Activated T-cell treated with anti-CD3 and anti-CD28 coated beads, Interleukin-2, amount 50 U/mL, for 72 hours (primary cell): Measurements from ENCODE around the gene CLUH. TPM values are rescaled to one million over a fixed set of nuclear protein-coding genes. Genes with fewer than 3 reads are reported as not detected.

ENCODE experiments used
- ATAC-seq, 2 donors: fragments of 150-1000 bp; cut with Tn5 transposase; replicated peaks in 1 of 2; 2 replicates each; pipeline ENCODE4 v1.10.0; 2021; ENCODE audit warnings: moderate library complexity in 2 of 2, mild to moderate bottlenecking in 1 of 2
- DNase-seq, 2 donors: peaks; one replicate each; pipeline ENCODE4 v3.0.0; 2021 to 2022; ENCODE audit warnings: mixed read lengths in 1 of 2
- H3K27ac Mint-ChIP-seq: one replicate; pipeline ENCODE4 v1.8.0; 2022; ENCODE audit warnings: mild to moderate bottlenecking, moderate library complexity, mixed read lengths
- H3K27me3 Mint-ChIP-seq: one replicate; pipeline ENCODE4 v1.8.0; 2022; ENCODE audit warnings: low read depth, mixed read lengths
- H3K36me3 Mint-ChIP-seq, 2 donors: one replicate each; pipeline ENCODE4 v1.8.0; 2022; ENCODE audit warnings: mixed read lengths in 2 of 2, mild to moderate bottlenecking in 1 of 2; ENCODE audit not compliant: insufficient read depth in 2 of 2
- H3K4me1 Mint-ChIP-seq: one replicate; pipeline ENCODE4 v1.8.0; 2022; ENCODE audit warnings: low read depth, mixed read lengths
- H3K4me3 Mint-ChIP-seq, 2 donors: one replicate each; pipeline ENCODE4 v1.8.0; 2022; ENCODE audit warnings: mild to moderate bottlenecking in 2 of 2, mixed read lengths in 2 of 2, moderate library complexity in 2 of 2
- H3K9me3 Mint-ChIP-seq, 2 donors: one replicate each; pipeline ENCODE4 v1.8.0; 2022; ENCODE audit warnings: mixed read lengths in 2 of 2
- total RNA-seq, 2 donors: library from RNA; stranded (reverse); gene quantifications; one replicate each; pipeline ENCODE4 v1.2.3, GENCODE V29; 2022

CLUH gene, protein sequence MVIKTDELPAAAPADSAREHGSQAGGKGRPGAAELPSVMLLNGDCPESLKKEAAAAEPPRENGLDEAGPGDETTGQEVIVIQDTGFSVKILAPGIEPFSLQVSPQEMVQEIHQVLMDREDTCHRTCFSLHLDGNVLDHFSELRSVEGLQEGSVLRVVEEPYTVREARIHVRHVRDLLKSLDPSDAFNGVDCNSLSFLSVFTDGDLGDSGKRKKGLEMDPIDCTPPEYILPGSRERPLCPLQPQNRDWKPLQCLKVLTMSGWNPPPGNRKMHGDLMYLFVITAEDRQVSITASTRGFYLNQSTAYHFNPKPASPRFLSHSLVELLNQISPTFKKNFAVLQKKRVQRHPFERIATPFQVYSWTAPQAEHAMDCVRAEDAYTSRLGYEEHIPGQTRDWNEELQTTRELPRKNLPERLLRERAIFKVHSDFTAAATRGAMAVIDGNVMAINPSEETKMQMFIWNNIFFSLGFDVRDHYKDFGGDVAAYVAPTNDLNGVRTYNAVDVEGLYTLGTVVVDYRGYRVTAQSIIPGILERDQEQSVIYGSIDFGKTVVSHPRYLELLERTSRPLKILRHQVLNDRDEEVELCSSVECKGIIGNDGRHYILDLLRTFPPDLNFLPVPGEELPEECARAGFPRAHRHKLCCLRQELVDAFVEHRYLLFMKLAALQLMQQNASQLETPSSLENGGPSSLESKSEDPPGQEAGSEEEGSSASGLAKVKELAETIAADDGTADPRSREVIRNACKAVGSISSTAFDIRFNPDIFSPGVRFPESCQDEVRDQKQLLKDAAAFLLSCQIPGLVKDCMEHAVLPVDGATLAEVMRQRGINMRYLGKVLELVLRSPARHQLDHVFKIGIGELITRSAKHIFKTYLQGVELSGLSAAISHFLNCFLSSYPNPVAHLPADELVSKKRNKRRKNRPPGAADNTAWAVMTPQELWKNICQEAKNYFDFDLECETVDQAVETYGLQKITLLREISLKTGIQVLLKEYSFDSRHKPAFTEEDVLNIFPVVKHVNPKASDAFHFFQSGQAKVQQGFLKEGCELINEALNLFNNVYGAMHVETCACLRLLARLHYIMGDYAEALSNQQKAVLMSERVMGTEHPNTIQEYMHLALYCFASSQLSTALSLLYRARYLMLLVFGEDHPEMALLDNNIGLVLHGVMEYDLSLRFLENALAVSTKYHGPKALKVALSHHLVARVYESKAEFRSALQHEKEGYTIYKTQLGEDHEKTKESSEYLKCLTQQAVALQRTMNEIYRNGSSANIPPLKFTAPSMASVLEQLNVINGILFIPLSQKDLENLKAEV (N-terminal part only)
- 10 to 100 TPM; 32.1 to 49.7 TPM for total RNA-seq

GRCh38 chr17:2711608-2712299 is at the start of gene CLUH:
Gene CLUH, minus strand, starts transcription at chr17:2711764. Its CDS starts 103 bp downstream, at chr17:2711661.
- Mint-ChIP-seq H3K27me3 (no peaks in the 10 kb centered on the region), H3K4me3 (peak within 1 kb of the TSS; percentile 93 to 95), H3K36me3 (no peaks in the 10 kb centered on the region), H3K4me1 (peaks cover 32% of the 10 kb centered on the region), H3K9me3 (no peaks in the 10 kb centered on the region), H3K27ac (peak within 1 kb of the TSS; percentile 86)
- DNase-seq (peak; percentile 98 to 99), ATAC-seq (peak; percentile 93 to 94)

- peaks cover 44% of the 10 kb centered on the region for H3K27me3 Mint-ChIP-seq
- H3K36me3 Mint-ChIP-seq = no peaks in the 10 kb centered on the region
- H3K27ac Mint-ChIP-seq = no peak overlapping the region
- no peaks in the 10 kb centered on the region for H3K4me1 Mint-ChIP-seq
- H3K9me3 Mint-ChIP-seq = no peaks in the 10 kb centered on the region
- no peak for ATAC-seq
- H3K4me3 Mint-ChIP-seq = no peak overlapping the region
- no peak for DNase-seq
Observed at GRCh38 chr17:2758870-2759269, 47.3 kb upstream of the CLUH start.

DNA sequence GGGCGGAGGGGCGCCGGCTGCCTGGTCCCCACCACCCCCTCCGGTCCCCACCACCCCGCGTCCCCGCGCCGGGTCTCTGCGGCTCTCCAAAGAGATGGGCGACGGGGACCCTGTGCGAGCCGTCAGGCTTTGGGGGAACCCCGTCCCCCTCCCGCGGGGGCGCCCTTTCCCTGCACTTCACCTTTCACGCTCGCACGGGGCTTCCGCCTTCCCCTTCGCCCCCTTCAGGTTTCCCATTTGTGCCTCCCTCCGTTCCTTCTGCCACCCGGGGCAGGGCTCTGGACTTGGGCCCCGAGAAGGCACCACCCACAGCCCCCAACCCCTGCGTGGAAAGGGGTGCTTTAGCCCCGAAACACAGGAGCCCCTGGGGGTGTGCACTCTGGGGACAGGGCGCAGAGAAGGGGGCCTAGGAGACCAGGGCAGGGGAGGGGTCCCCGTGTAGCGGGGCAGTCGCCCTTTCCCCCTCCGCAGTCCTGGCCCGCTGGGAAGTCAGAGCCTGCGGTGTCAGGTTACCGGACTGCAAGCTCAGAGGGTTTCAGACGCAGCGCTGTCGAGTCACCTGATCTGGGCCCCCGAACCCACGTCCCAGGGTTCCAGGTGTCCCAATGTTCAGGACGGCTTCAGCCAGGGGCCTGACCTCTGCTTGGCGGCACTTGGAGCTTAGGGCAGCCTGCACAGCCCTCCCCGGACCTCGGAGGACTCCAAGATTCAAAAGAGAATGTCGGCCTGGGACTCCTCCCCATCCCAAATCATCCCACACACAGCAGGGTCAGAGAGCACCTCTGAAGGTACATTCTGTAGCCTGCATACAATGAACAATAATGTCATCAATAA is 44.5 kb upstream of the CLUH start:
- no peak for DNase-seq
- no peaks in the 10 kb centered on the region for H3K4me1 Mint-ChIP-seq
- H3K27ac Mint-ChIP-seq = no peak overlapping the region
- no peaks in the 10 kb centered on the region for H3K9me3 Mint-ChIP-seq
- H3K27me3 Mint-ChIP-seq = peaks cover 57% of the 10 kb centered on the region
- peak overlapping the region; percentile 76 to 77 for H3K4me3 Mint-ChIP-seq
- peak in 1 of 2 donors; percentile 22 for ATAC-seq
- no peaks in the 10 kb centered on the region for H3K36me3 Mint-ChIP-seq

DNA sequence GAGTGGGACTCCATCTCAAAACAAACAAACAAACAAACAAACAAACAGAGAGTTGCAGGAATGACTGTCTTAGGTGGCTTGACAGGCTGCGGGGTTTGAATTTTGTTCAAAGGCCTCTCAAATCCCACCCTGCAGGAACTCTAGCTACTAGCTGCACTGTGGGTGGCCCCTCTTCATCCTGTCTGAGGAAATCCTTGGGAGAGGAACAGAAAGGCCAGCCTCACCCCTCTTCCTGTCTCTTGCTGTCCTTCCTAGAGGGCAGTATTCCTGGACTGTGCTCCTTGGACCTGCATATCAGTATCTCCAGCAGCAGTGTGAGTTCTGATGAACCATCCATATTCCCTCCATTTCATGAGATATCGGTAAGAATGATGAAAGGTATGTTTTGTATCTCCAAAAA is 39.9 kb upstream of the CLUH start:
- ATAC-seq (no peak), DNase-seq (no peak)

GRCh38 chr17:2750721-2751120 is 39.2 kb upstream of the CLUH start:
- H3K4me3 Mint-ChIP-seq = peak overlapping the region in 1 of 2 donors; percentile 4
- no peak for DNase-seq
- no peaks in the 10 kb centered on the region for H3K36me3 Mint-ChIP-seq
- H3K9me3 Mint-ChIP-seq = no peaks in the 10 kb centered on the region
- no peak overlapping the region for H3K27ac Mint-ChIP-seq
- no peak for ATAC-seq
- H3K27me3 Mint-ChIP-seq = peaks cover 52% of the 10 kb centered on the region
- no peaks in the 10 kb centered on the region for H3K4me1 Mint-ChIP-seq

More for the DNA sequence above, 39.9 kb upstream of the CLUH start:
- Mint-ChIP-seq H3K4me1 (no peaks in the 10 kb centered on the region), H3K27me3 (peaks cover 55% of the 10 kb centered on the region), H3K9me3 (no peaks in the 10 kb centered on the region), H3K27ac (no peak overlapping the region), H3K4me3 (no peak overlapping the region), H3K36me3 (no peaks in the 10 kb centered on the region)

DNA sequence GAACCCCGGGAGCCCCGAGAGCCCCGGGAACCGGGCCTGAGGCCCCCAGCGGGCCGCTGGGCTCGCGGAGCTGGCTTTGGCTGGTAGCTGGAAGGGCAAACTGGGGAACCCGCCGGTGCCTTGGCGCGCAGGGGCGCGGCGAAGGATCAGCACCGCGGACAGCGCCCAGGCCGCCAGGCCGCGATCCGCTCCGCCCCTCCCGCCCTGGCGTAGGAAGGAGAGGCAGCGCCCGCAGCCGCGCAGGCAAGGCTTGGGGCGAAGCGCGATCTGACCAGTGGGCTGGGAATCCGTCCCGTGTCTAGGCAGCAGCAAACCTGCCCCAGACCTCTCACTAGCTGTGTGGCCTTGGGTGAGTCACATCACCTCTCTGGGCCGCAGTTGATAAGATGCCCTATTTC is 38.2 kb upstream of the CLUH start:
- peak; percentile 81 to 85 for DNase-seq
- peak overlapping the region in 1 of 2 donors; percentile 44 for H3K4me3 Mint-ChIP-seq
- no peaks in the 10 kb centered on the region for H3K4me1 Mint-ChIP-seq
- peak; percentile 96 to 97 for ATAC-seq
- H3K9me3 Mint-ChIP-seq = no peaks in the 10 kb centered on the region
- no peak overlapping the region for H3K27ac Mint-ChIP-seq
- H3K27me3 Mint-ChIP-seq = peaks cover 61% of the 10 kb centered on the region
- no peaks in the 10 kb centered on the region for H3K36me3 Mint-ChIP-seq

DNA sequence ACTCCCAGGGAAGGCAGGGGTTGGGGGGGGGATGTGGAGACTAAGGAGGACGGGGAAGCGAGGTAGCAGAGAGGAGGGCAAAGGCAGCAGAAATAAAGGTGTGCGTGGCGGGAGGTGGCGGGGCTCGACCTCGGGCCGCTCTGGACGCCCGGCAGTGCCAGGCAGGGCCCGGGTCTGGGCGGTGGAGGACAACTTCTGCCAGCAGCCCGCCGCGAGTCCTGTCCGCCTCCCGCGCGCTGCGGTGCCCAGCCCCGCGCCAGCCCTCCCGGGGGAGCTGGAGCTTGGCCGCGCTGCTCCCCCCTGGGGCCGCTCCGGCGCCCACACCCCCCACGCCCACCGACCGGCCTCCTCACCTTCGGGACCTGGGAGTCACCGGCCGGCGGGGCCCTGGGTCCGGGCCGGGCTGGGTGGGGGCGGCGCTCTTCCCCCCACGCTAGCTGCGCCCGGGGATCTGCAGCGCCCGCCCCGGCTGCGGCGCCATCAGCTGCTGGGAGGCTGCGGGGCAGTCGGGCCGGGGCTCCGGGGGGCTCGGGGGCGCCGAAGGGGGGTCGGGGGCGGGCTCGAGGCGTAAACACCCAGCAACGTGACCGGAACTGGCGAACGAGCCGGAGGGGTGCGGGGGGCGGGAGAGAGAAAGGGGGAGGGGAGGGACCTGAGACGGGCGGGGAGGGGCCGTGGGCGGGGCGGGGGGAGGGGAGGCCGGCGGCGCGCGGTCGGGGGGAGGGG is 37.7 kb upstream of the CLUH start, which contains the start of gene CCDC92B:
TSS of gene CCDC92B (minus strand) at position 595 of the 726 bp plus-strand sequence. CDS start 14,507 bp downstream, outside the sequence.
- Mint-ChIP-seq H3K9me3 (no peaks in the 10 kb centered on the region), H3K36me3 (no peaks in the 10 kb centered on the region), H3K4me3 (peak within 1 kb of the TSS in 1 of 2 donors; percentile 63), H3K4me1 (no peaks in the 10 kb centered on the region), H3K27me3 (peaks cover 66% of the 10 kb centered on the region), H3K27ac (no peak within 1 kb of the TSS)
- DNase-seq (no peak), ATAC-seq (peak in 1 of 2 donors; percentile 7)

DNA sequence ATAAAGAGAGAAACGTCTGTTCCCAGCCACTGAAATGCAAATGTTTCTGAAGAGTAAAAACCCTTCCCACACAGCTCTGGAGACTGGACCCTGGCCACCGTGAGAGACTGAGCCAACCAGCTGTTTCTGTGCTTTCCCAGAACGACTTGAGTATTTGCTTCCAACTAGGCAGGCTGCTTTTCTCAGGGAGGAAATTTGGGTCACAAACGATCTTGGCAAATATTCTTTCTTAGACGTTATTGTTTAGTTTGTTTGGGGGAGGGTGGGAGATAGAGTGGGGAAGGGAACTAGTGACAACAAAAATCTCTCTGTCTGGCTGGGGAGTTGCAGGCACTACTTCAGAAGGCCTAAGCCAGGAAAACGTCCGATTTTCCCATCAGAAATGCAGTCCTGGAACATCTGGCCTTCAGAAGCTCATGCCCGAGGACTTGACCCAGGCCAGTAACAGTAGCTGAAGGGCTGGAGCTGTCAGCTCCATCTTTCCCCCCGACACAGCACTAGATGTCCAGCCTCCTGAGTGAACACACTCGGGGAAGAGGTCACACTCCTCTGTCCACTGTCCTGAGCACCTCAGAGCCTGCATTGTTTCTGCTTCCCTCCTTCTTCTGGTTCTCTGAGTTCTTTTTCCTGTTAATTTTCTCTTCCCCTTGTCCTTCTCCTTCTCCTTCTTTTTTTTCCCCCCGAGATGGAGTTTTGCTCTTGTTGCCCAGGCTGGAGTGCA is 33.9 kb upstream of the CLUH start:
- Mint-ChIP-seq H3K4me1 (no peaks in the 10 kb centered on the region), H3K4me3 (no peak overlapping the region), H3K36me3 (no peaks in the 10 kb centered on the region), H3K9me3 (no peaks in the 10 kb centered on the region), H3K27me3 (peaks cover 53% of the 10 kb centered on the region), H3K27ac (no peak overlapping the region)
- DNase-seq (no peak), ATAC-seq (no peak)

GRCh38 chr17:2737693-2738092 is 26.1 kb upstream of the CLUH start:
- no peak overlapping the region for H3K27ac Mint-ChIP-seq
- H3K4me1 Mint-ChIP-seq = no peaks in the 10 kb centered on the region
- no peaks in the 10 kb centered on the region for H3K9me3 Mint-ChIP-seq
- H3K36me3 Mint-ChIP-seq = no peaks in the 10 kb centered on the region
- ATAC-seq = no peak
- no peak for DNase-seq
- no peak overlapping the region for H3K4me3 Mint-ChIP-seq
- peaks cover 9% of the 10 kb centered on the region for H3K27me3 Mint-ChIP-seq

DNA sequence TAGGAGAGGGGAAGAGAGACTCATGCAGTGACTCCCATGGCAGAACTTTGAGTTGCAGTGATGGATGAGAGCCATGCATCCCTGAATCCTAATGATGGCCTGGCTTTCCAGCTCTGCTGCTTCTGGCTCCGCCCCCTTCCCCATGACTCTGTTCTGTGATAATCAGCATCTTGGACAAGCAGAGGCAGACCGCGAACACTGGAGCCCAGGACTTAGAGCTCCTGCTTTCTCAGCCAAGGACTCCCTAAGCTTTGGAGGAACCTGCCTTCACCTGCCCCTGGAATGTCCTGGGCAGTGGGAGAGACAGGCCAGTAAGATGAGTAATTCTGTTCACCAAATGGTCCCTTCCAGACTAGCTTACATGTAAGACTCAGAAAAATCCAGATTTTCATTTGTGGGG is 25.4 kb upstream of the CLUH start:
- no peak overlapping the region for H3K27ac Mint-ChIP-seq
- ATAC-seq = no peak
- peaks cover 7% of the 10 kb centered on the region for H3K27me3 Mint-ChIP-seq
- no peak for DNase-seq
- no peaks in the 10 kb centered on the region for H3K36me3 Mint-ChIP-seq
- H3K9me3 Mint-ChIP-seq = no peaks in the 10 kb centered on the region
- H3K4me3 Mint-ChIP-seq = no peak overlapping the region
- no peaks in the 10 kb centered on the region for H3K4me1 Mint-ChIP-seq

GRCh38 chr17:2735896-2736295 is 24.3 kb upstream of the CLUH start:
- H3K27me3 Mint-ChIP-seq = peaks cover 7% of the 10 kb centered on the region
- H3K4me1 Mint-ChIP-seq = no peaks in the 10 kb centered on the region
- H3K27ac Mint-ChIP-seq = no peak overlapping the region
- DNase-seq (no peak), ATAC-seq (no peak)
- no peaks in the 10 kb centered on the region for H3K36me3 Mint-ChIP-seq
- H3K4me3 Mint-ChIP-seq = no peak overlapping the region
- H3K9me3 Mint-ChIP-seq = no peaks in the 10 kb centered on the region
